Activated CD4-positive, alpha-beta T cell treated with anti-CD3 and anti-CD28 coated beads for 1 hour (primary cell): Measurements from ENCODE around the gene FSD1L.
A peak's percentile ranks its signal among the peaks of the same experiment; 100 is the strongest.

Experiments
- DNase-seq: peaks from one replicate; pipeline ENCODE4 v3.0.0-alpha.2; 2020

Gene FSD1L

GRCh38 chr9:105447814-105448812 is at the start of gene FSD1L:
Gene FSD1L (plus strand): TSS chr9:105448034. CDS start chr9:105448221, 187 bp downstream.
- DNase-seq = peak; percentile 62

GRCh38 chr9:105399117-105399516 is 48.7 kb upstream of the FSD1L start:
- no peak for DNase-seq

DNA sequence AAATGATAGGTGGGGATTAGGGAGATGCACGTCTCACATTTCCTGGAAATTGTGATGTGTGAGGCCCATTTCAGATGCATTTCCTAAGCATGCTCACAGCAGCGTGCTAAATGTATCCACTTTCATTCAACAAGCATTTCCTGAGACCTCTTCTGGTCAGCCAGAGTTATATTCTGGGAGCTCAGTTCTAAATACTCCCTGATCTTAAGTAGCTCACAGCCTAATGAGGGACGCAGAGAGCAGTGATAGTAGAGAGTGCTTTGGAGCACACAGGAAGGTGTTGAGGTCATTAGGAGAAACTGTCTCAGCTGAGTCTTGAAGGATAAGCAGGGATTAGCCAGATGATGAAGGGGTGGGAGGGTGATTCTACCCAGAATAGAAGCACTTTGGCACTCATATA is 46.2 kb upstream of the FSD1L start:
- DNase-seq = no peak

DNA sequence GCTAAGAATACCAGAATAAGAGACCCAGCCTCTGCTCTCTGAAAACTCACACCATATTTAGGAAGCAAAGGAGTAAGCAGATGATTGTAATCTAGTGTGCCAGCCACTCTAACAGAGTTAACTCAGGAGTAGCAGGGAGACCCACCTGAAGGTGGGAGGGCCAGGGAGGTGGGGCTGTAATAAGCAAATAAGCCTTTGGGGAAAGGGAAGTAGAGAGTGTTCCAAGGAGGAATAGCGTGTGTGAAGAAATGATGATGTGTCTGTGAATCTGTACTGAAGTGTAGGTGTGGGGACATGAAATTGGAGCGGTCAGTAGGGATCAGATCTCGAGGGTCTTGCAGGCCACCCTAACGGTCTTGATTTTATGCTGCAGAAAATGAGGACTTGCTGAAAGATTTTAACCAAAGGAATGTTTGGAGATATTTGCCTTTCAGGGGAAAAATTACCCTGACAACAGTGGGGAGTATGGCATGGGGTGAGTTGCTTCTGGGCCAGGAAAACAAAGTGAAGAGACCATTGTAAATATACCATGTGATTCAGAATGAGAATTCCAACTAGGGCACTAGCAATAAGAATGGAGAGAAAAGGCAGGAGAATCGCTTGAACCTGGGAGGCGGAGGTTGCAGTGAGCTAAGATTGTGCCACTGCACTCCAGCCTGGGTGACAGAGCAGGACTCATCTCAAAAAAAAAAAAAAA is 44.1 kb upstream of the FSD1L start:
- DNase-seq = no peak

DNA sequence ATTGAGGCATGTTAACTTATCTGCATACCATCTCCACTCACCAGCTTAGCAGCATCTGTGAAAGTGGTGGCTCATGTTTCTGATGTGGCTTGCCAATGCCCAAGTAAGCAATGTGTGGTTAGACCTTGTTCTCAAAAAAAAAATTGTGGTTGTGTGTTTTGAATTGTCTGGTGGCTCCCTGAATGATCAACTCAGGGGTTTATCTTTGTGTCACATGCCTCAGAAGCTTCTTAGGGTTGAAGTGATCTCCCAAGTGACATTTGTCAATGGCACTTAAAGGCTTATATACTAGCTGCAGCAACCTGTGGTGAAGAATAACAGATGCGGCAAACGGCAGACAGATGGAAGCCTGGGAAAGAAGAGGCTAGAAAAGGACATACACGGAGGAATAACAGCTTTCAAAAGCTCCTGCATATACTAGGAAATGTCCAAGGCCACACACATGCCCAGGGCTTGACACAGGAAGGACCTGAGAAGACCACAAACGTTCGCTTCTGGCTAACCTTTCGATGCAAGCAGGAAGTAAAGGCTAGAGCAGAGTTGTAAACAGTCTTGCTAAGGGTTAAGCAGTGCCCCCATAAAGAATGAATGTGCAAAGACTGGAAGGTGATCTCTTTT is 42.2 kb upstream of the FSD1L start:
- peak; percentile 17 for DNase-seq

GRCh38 chr9:105406369-105406768 is 41.5 kb upstream of the FSD1L start:
- DNase-seq = no peak

GRCh38 chr9:105413525-105413924 is 34.3 kb upstream of the FSD1L start:
- no peak for DNase-seq

DNA sequence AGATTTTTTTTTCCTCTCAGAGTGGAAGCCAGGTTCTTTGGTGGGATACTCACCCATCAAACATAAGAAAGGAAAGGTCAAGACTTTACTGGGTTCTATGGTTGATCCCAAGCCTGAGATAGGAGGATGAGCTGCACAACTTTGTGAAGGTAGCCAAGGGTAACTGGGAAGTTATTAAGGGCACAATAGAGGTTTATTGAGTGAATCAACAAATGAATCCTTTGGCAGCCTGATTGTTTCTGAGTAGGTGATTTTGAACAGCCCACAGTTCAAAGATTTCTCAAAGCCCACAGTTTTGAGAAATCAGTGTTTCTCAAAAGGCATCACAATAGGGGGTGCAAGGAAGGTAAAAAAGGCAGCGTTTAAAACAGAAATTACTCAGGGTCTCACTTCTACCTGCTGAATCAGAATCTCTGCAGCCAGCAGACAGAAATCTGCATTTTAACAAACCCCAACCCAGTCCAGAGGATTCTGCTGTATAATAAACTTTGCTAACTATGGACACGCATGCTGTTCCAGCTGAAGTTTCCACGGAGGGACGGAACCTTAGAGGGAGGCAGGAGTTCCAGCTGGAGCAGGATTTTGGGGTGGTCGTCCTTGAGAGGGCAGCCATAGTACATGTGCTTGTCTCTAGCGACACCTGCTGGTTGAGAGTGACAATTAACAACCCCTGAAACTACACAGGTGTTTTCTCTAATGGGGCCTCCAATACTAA is 32.7 kb upstream of the FSD1L start:
- DNase-seq = peak; percentile 19

DNA sequence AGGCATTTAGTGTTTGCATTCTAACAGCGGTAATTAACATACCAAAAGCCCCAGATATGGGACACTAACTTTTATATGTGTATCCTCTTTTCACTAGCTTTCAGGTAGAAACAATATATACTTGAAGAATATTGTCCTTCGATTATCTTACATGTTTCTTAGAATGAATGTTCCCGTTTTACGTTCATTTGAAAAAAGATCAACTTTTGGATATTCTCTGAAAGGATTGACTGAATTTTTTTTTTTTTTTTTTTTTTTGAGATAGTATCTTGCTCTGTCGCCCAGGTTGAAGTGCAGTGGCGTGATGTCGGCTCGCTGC is 32.2 kb upstream of the FSD1L start:
- no peak for DNase-seq

DNA sequence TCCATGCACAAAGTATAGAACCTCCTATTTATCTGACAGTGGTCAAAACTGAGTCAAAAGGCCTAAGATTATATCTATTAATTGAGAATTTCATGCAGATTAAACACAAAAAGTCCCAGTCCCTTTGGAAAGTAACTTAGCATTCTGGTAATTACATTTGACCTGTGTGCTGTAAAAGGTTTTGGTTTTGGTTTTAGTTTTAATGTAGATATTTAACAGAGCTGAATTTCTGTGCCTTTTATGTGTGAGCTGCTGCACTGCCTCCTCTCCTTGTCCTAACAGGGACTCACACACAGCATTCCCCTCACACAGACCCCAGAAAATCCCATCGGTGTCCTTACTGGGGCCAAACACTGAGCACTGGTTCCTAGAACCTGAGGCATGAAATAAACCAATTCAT is 31.0 kb upstream of the FSD1L start:
- no peak for DNase-seq

GRCh38 chr9:105418588-105419500 is 29.0 kb upstream of the FSD1L start:
- DNase-seq = no peak

DNA sequence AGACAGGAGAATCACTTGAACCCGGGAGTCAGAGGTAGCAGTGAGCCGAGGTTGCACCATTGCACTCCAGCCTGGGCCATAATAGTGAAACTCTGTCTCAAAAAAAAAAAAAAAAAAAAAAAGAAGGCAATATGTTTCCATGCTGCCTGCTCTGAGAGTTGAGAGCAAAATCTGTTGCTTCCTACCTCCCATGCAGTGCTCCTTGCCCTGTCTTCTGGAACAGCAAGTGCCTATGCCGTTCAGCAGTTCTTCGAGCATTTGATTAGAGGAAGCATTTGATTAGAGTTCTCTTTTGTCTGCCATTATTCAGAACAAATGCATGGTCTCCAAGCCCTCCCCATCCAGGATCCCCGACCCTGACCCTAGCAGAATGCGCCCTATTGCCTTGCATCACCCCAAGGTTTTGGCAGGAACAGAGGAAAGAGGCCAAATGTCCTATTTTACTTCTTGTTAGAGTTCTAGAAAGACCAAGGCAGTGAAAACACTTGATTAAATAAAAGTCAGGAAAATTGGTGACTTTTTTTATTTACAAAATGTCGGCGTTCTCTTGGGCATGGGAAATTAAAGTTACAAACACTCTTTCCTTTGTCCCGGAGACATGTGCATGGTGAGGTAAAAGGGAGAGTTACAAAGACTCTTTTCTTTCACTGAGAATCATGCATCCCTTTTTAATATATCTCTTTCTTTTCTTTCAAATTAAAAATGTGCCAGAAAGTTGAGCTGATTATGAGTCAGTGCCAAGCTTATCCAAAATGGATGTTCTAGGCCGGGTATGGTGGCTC is 27.8 kb upstream of the FSD1L start:
- no peak for DNase-seq

- DNase-seq = no peak
These were observed 26.7 kb upstream of the FSD1L start for GRCh38 chr9:105421154-105421553.

DNA sequence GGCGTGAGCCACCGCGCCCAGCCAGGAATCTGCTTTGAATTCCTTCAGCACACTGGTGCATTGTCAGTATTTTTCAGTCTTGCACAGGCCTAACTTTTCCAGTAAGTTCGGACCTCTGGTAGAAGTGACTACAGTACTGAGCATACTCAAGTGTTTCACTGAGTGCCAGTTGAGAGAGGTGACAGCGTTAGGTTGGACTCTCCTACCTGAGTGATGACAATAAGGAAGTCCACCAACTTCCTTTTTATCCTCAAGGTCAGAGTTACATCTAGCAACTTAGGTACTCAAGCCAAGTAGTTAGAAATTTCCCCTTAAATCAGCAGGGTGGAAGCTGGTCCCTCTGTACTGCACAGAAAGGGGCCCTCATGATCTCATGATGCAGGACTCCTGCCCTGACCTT is 26.0 kb upstream of the FSD1L start:
- DNase-seq = no peak

- no peak for DNase-seq
These were observed 21.9 kb upstream of the FSD1L start for GRCh38 chr9:105425816-105426433.

DNA sequence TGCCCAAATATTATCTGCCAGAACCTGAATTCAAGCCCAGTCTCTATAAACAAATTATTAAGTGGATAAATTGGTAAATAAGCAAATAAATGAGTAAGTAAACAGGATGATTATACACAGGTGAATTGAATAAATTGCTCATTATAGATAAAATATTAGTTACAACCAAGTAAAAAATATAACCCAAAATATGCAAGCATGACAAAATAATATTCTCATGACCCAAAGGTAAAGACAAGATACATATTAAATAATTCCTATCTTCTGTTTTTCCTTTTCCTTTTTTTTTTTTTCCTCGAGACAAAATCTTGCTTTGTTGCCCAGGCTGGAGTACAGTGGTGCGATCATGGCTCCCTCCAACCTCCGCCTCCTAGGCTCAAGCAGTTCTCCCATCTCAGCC is 21.2 kb upstream of the FSD1L start:
- no peak for DNase-seq

- no peak for DNase-seq
These were observed 16.2 kb upstream of the FSD1L start for GRCh38 chr9:105431424-105432246.

- no peak for DNase-seq
These were observed 15.5 kb upstream of the FSD1L start for GRCh38 chr9:105432247-105432842.

DNA sequence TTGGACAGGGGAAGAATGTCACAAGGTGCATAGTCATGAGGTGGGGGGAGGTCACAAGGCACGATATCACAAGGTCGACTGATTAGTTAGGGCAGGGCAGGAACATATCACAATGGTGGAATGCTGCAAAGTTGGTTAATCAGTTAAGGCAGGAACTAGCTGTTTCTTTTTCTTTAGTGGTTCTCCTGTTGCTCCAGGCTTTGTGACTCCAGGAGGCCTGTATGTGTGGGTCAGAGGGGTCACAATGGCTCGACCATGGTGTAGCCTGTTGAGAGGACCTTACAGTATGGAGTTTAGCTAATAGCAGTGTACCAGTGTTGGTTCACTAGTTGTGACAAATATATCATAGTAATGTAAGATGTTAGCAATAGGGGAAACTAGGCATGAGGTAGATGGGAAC is 12.4 kb upstream of the FSD1L start:
- no peak for DNase-seq
